ENCODE results near the gene VAMP4.

- TF ChIP-seq CTCF (IDR thresholded peaks at IDR 0.05) = no peak
- no peak for TF ChIP-seq ZFX (IDR thresholded peaks at IDR 0.05; ENCODE audit: borderline replicate concordance)
These were observed 77.8 kb downstream of the VAMP4 start for GRCh38 chr1:171663854-171664575.
